Coronary artery (tissue), 2 donors: ENCODE data around the gene WDR13.
"Not testable (repeated sequence)": the region's sequence is repeated elsewhere in the genome, so short reads cannot be mapped to it uniquely, and the experiment has no call there.

Source experiments
- DNase-seq: peaks from one replicate; pipeline ENCODE4 v3.0.0-alpha.2; 2017; ENCODE audit warnings: low spot score
- H3K27ac ChIP-seq, 2 donors: fragments of 200-600 bp; sonication (generic); one replicate each; pipeline ENCODE4 v1.5.1; 2016 to 2019
- H3K4me3 ChIP-seq: fragments of 200-600 bp; sonication (generic); 2 replicates; pipeline ENCODE4 v1.5.1; 2016; ENCODE audit warnings: mild to moderate bottlenecking, moderate library complexity
- CTCF ChIP-seq: fragments of 200-600 bp; sonication (generic); IDR thresholded peaks from one replicate; pipeline ENCODE4 v1.5.1; 2019; ENCODE audit warnings: antibody characterized with exemption

WDR13 gene

GRCh38 chrX:48597353-48598264 is at the start of gene WDR13:
WDR13 (plus strand) TSS chrX:48597492; CDS start chrX:48597997, 505 bp downstream.
- no peak for TF ChIP-seq CTCF
- Histone ChIP-seq H3K27ac (peak within 1 kb of the TSS; percentile 76 to 99), H3K4me3 (peak within 1 kb of the TSS; percentile 74)
- DNase-seq = peak; percentile 95

- no peak for TF ChIP-seq CTCF
- Histone ChIP-seq H3K4me3 (no peak overlapping the region), H3K27ac (no peak overlapping the region)
- no peak for DNase-seq
Measured at GRCh38 chrX:48548871-48549270, 48.4 kb upstream of the WDR13 start.

- not testable (repeated sequence) for DNase-seq, H3K4me3 ChIP-seq
- peak overlapping the region in 1 of 2 donors; percentile 15 for H3K27ac ChIP-seq
Measured at GRCh38 chrX:48555731-48556325, 41.5 kb upstream of the WDR13 start.

- Histone ChIP-seq H3K4me3 (no peak overlapping the region), H3K27ac (no peak overlapping the region)
- no peak for DNase-seq
- TF ChIP-seq CTCF = no peak
Measured at GRCh38 chrX:48558271-48558670, 39.0 kb upstream of the WDR13 start.

- DNase-seq = no peak
- no peak overlapping the region for H3K4me3 ChIP-seq
- TF ChIP-seq CTCF = no peak
- H3K27ac ChIP-seq = no peak overlapping the region
Measured at GRCh38 chrX:48559636-48560035, 37.7 kb upstream of the WDR13 start.

GRCh38 chrX:48560056-48560455 is 37.2 kb upstream of the WDR13 start:
- Histone ChIP-seq H3K4me3 (no peak overlapping the region), H3K27ac (no peak overlapping the region)
- TF ChIP-seq CTCF = no peak
- DNase-seq = no peak

- H3K27ac ChIP-seq = no peak overlapping the region
- no peak for DNase-seq
- TF ChIP-seq CTCF = no peak
- no peak overlapping the region for H3K4me3 ChIP-seq
Measured at GRCh38 chrX:48560681-48561080, 36.6 kb upstream of the WDR13 start.
